Right atrium auricular region (tissue), 2 donors: Measurements from ENCODE around the gene MRPL43. TPM values are rescaled to one million over a fixed set of nuclear protein-coding genes. Genes with fewer than 3 reads are reported as not detected.

ENCODE experiments used
- DNase-seq: peaks from one replicate; pipeline ENCODE4 v3.0.0-alpha.2; 2019; ENCODE audit warnings: low spot score
- H3K27ac ChIP-seq, 2 donors: fragments of 200-600 bp; sonication (generic); 1 replicate in 1 of 2; 2 replicates in 1 of 2; pipeline ENCODE4 v1.5.1; 2016 to 2019
- H3K27me3 ChIP-seq, 2 donors: fragments of 200-600 bp; sonication (generic); one replicate each; pipeline versions ENCODE4 v1.5.1 to v1.6.0; 2017 to 2019
- H3K36me3 ChIP-seq: fragments of 200-600 bp; sonication (generic); one replicate; pipeline ENCODE4 v1.5.1; 2016
- H3K4me1 ChIP-seq, 2 donors: fragments of 200-600 bp; sonication (generic); one replicate each; pipeline versions ENCODE4 v1.5.1 to v1.6.0; 2017 to 2019
- H3K4me3 ChIP-seq, 2 donors: fragments of 200-600 bp; sonication (generic); 1 replicate in 1 of 2; 2 replicates in 1 of 2; pipeline ENCODE4 v1.5.1; 2017 to 2019; ENCODE audit warnings: mild to moderate bottlenecking in 1 of 2, moderate library complexity in 1 of 2
- H3K9me3 ChIP-seq, 2 donors: fragments of 200-600 bp; sonication (generic); one replicate each; pipeline ENCODE4 v1.5.1; 2019
- total RNA-seq, 2 donors: library from RNA; depleted of rRNA; stranded (reverse); fragments of >200 nt; gene quantifications; one replicate each; pipeline ENCODE4 v1.1.0, GENCODE V29; 2016
- TF ChIP-seq, protein P1 (sequence below), 2 donors: fragments of 200-600 bp; sonication (generic); IDR thresholded peaks; one replicate each; pipeline ENCODE4 v1.5.1; 2019; ENCODE audit warnings: antibody characterized with exemption in 2 of 2

Gene MRPL43
- total RNA-seq, 2 donors from 2014 or later, result 60.1 to 88.4 TPM

DNA sequence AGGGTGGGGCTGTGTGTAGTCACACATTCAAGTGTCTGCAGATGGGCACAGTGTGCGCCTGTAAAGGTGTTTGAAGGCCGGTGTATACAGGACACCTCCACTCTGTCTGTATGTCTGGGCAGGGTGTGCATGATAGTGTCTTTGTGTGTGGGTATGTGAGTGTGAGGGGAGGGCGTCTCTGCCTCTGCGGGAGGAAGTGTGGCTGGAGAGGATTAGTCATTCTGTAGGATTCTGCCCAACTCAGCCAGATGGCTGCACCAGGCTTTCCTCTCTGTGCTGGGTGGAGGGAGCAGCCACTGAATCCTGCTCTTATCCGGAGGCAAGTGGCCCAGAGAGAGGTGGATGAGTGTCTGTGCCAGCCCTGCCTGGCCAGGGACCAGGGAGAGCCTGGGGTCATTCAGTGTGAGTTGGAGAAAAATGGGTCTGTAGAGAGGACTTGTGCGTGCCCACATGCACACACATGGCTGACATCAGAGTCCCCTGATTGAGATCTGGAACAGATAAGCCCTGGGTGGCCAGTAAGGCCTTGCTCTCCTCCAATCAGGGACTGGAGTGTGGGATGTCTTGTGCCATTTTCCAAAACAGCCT is 45.4 kb upstream of the MRPL43 start:
- Histone ChIP-seq H3K4me1 (peaks cover 0 to 20% of the 10 kb centered on the region in 2 donors), H3K9me3 (no peaks in the 10 kb centered on the region), H3K27ac (peak overlapping the region; percentile 99 to 100), H3K4me3 (peak overlapping the region; percentile 77 to 89), H3K36me3 (peaks cover 32% of the 10 kb centered on the region), H3K27me3 (no peaks in the 10 kb centered on the region)
- peak; percentile 87 for DNase-seq
- TF ChIP-seq, protein P1, sequence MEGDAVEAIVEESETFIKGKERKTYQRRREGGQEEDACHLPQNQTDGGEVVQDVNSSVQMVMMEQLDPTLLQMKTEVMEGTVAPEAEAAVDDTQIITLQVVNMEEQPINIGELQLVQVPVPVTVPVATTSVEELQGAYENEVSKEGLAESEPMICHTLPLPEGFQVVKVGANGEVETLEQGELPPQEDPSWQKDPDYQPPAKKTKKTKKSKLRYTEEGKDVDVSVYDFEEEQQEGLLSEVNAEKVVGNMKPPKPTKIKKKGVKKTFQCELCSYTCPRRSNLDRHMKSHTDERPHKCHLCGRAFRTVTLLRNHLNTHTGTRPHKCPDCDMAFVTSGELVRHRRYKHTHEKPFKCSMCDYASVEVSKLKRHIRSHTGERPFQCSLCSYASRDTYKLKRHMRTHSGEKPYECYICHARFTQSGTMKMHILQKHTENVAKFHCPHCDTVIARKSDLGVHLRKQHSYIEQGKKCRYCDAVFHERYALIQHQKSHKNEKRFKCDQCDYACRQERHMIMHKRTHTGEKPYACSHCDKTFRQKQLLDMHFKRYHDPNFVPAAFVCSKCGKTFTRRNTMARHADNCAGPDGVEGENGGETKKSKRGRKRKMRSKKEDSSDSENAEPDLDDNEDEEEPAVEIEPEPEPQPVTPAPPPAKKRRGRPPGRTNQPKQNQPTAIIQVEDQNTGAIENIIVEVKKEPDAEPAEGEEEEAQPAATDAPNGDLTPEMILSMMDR (IDR thresholded peaks at IDR 0.05), result no peak

DNA sequence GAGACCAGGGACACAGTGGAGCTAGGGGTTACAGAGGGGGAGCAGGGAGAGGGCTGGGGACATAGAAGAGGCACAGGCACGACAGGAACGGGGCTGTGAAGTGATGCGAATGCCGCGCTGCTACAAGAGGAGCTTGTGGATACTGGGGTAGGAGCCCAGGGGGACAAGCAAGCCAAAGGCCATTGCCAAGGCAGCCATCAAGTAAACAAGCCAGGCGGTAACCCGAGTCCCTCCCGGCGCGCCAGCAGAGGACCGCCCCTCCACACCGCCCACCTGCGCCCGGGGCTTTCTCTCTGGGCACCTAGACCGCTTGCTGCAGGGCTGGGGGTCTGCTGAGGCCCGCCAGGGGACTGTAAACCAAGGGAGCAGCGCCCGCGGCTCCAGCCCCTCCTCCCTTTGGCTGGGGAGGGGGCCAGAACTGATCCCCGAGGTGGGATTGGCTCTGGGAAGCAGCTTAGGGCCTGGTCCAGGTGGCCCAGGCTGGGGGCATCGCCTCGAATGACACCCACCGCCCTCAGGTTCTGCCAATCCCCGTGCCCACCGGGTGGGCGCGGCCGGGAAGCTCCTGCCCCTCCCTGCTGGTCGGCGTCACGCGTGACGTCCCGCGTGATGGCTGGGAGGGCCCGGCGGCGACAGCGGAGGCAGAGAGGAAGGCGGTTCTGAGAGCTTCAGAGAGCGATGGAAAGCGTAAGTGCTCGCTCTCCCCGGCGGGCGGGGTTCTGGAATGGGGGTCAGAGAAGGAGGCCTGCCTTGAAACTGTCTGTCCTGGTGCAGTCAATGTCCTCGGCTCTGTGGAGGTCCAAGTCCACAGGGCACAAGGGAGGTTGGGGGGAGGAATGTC is 44.7 kb upstream of the MRPL43 start:
- no peaks in the 10 kb centered on the region for H3K9me3 ChIP-seq
- no peaks in the 10 kb centered on the region for H3K27me3 ChIP-seq
- H3K4me3 ChIP-seq, result peak overlapping the region; percentile 77 to 89
- peaks cover 25% of the 10 kb centered on the region for H3K36me3 ChIP-seq
- DNase-seq, result peak; percentile 87
- H3K4me1 ChIP-seq, result peaks cover 0 to 20% of the 10 kb centered on the region in 2 donors
- peak overlapping the region; percentile 99 to 100 for H3K27ac ChIP-seq
- TF ChIP-seq, protein P1 (IDR thresholded peaks at IDR 0.05), result peak in 1 of 2 donors; percentile 14

DNA sequence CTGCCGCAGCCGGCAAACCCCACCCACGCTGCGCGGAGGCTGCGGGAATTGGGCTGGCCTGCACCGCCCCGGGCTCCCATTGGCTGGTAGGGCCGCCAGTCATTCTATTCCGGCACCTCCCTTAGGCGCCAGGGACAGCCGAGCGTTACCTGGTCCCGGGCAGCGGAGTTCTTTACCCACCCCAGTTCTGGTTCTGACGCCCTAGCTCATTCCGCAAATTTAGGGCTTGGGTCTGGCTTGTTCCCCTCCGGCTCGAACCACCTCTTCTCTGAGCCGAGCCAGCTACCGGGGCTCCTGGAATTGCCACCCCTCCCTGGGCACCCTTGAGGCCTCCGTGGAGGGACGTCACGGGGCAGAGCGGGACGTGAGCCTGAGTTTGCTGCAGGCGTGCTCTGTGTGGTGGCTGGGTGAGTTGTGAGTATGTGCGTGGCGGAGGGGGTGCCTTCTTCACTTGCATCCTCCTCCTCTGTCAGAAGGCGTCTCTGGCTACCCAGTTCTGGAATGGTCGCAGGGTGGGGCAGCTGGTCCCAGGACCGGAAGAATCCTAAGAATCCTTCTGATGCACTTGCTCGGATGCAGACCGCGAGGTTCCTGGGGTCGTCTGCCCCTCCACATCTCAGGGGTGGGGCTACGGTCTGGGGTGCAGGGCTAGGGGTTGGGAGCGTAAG is 44.0 kb upstream of the MRPL43 start, which contains the start of the genes PDZD7 and SFXN3:
Gene PDZD7 (minus strand): TSS at position 2 of the 668 bp plus-strand sequence. CDS start 910 bp downstream, outside the sequence.
Gene SFXN3 (plus strand): TSS at position 107 of the 668 bp plus-strand sequence. CDS start 3,461 bp downstream, outside the sequence.
- H3K27ac ChIP-seq, result peak within 1 kb of the TSS; percentile 99 to 100
- DNase-seq, result peak; percentile 93

DNA sequence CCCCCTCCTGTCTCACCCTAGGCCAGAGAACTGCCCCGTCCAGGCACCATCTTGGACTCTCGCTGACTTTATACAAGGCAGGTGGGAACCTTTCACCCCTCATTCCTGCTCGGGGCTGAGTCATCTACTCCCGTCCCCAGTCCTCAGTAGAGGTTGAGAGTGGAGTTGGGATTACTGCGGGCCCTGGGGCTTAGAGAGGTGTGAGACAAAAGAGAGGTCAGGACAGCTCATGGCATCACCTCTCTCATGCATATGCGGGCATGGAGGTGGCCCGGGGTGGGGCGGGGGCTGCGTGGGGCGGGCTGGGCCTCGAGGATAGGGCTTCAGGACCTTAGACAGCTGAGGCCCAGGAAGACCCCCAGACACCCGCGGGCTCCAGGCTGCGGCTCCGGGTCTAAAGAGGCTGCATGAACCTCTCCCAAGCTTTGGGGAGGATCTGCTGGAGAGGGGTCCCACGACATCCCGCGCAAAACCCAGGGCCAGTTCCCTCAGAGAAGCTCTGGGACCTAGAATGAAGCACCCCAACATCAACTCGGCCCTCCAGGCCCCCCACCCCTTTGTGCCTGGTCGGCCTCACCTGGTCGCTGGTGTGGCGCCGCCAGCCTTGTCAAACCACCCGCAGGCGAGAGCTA is 43.3 kb upstream of the MRPL43 start:
- TF ChIP-seq, protein P1 (IDR thresholded peaks at IDR 0.05), result no peak
- peak overlapping the region; percentile 77 to 89 for H3K4me3 ChIP-seq
- peaks cover 11% of the 10 kb centered on the region for H3K36me3 ChIP-seq
- H3K27me3 ChIP-seq, result no peaks in the 10 kb centered on the region
- peak overlapping the region; percentile 99 to 100 for H3K27ac ChIP-seq
- no peak for DNase-seq
- H3K4me1 ChIP-seq, result peaks cover 0 to 20% of the 10 kb centered on the region in 2 donors
- no peaks in the 10 kb centered on the region for H3K9me3 ChIP-seq

More for the DNA sequence above, 44.0 kb upstream of the MRPL43 start, which contains the start of the genes PDZD7 and SFXN3:
- H3K27me3 ChIP-seq, result no peaks in the 10 kb centered on the region
- H3K4me1 ChIP-seq, result peaks cover 0 to 20% of the 10 kb centered on the region in 2 donors
- H3K4me3 ChIP-seq, result peak within 1 kb of the TSS; percentile 77 to 89
- TF ChIP-seq, protein P1 (IDR thresholded peaks at IDR 0.05), result no peak
- H3K9me3 ChIP-seq, result no peaks in the 10 kb centered on the region
- peaks cover 17% of the 10 kb centered on the region for H3K36me3 ChIP-seq
